Measurements from ENCODE around the gene CDX2.

CDX2 gene

GRCh38 chr13:27979001-27979643 lies 10.0 kb upstream of the CDX2 start:
- FAIRE-seq = no peak
- DNase-seq (ENCODE audit: insufficient read length, low spot score) = no peak

- DNase-seq (ENCODE audit: insufficient read length, low spot score) (no peak), FAIRE-seq (no peak)
Observed at GRCh38 chr13:27978301-27978968, 9.3 kb upstream of the CDX2 start.

- no peak for FAIRE-seq
- DNase-seq (ENCODE audit: insufficient read length, low spot score) = no peak
Observed at GRCh38 chr13:27977476-27978300, 8.6 kb upstream of the CDX2 start.

- FAIRE-seq (no peak), DNase-seq (ENCODE audit: insufficient read length, low spot score) (no peak)
Observed at GRCh38 chr13:27976362-27977091, 7.4 kb upstream of the CDX2 start.

GRCh38 chr13:27975564-27976361 lies 6.6 kb upstream of the CDX2 start:
- DNase-seq (ENCODE audit: insufficient read length, low spot score) = no peak
- no peak for FAIRE-seq

- FAIRE-seq (no peak), DNase-seq (ENCODE audit: insufficient read length, low spot score) (no peak)
Observed at GRCh38 chr13:27973961-27974662, 5.0 kb upstream of the CDX2 start.

GRCh38 chr13:27973291-27973690 lies 4.2 kb upstream of the CDX2 start:
- FAIRE-seq = no peak
- DNase-seq (ENCODE audit: insufficient read length, low spot score) = no peak

- DNase-seq (ENCODE audit: insufficient read length, low spot score) (no peak), FAIRE-seq (no peak)
Observed at GRCh38 chr13:27972478-27972820, 3.3 kb upstream of the CDX2 start.

- DNase-seq (ENCODE audit: insufficient read length, low spot score) (no peak), FAIRE-seq (no peak)
Observed at GRCh38 chr13:27971776-27972477, 2.8 kb upstream of the CDX2 start.

- FAIRE-seq (no peak), DNase-seq (ENCODE audit: insufficient read length, low spot score) (no peak)
Observed at GRCh38 chr13:27971236-27971645, 2.1 kb upstream of the CDX2 start.

GRCh38 chr13:27970382-27971235 lies 1.5 kb upstream of the CDX2 start:
- DNase-seq (ENCODE audit: insufficient read length, low spot score) = no peak
- no peak for FAIRE-seq

- FAIRE-seq = no peak
Observed at GRCh38 chr13:27969866-27970229, 733 bp upstream of the CDX2 start.

GRCh38 chr13:27968316-27969081 lies 616 bp downstream of the CDX2 start:
- FAIRE-seq (no peak), DNase-seq (ENCODE audit: insufficient read length, low spot score) (no peak)

More at GRCh38 chr13:27969866-27970229, 733 bp upstream of the CDX2 start:
- no peak for DNase-seq (ENCODE audit: insufficient read length, low spot score)

- DNase-seq (ENCODE audit: insufficient read length, low spot score) (no peak), FAIRE-seq (no peak)
Observed at GRCh38 chr13:27967736-27968315, 1.3 kb downstream of the CDX2 start.

GRCh38 chr13:27967203-27967735 lies 1.8 kb downstream of the CDX2 start:
- no peak for DNase-seq (ENCODE audit: insufficient read length, low spot score)
- no peak for FAIRE-seq

- DNase-seq (ENCODE audit: insufficient read length, low spot score) (no peak), FAIRE-seq (no peak)
Observed at GRCh38 chr13:27966641-27967202, 2.4 kb downstream of the CDX2 start.

Data from HTR-8/SVneo (cell line).